ENCODE results near the gene KIAA1958.

DNA sequence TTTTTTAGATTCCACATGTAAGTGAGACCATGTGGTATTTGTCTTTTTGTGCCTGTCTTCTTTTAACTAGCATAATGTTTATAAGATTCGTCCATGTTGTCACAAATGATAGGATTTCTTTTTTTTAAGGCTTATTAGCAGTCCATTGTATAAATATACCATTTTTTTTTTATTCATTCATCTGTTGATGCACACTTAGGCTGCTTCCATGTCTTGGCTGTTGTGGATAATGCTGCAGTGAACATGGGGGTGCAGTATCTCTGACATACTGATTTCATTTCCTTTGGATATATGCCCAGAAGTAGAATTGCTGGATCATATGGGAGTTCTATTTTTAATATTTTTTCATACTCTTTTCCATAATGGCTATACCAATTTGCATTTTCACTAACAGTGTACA lies 48.7 kb downstream of the KIAA1958 start:
- TF ChIP-seq POLR2A (IDR thresholded peaks at IDR 0.05) (no peak), CTCF (IDR thresholded peaks at IDR 0.05) (no peak)

Measured in Peyer's patch (tissue), 4 donors.